HG03521 (cell line): Measurements from ENCODE around the gene SNX3.
A peak's percentile ranks its signal among the peaks of the same experiment; 100 is the strongest.
"Not testable (repeated sequence)": the region's sequence is repeated elsewhere in the genome, so short reads cannot be mapped to it uniquely, and the experiment has no call there.

ENCODE experiments used
- ATAC-seq: cut with Tn5 transposase; IDR thresholded peaks from one replicate; pipeline ENCODE4 v1.9.1; 2021; ENCODE audit warnings: mild to moderate bottlenecking, moderate library complexity; ENCODE audit not compliant: unreplicated experiment

Gene SNX3

DNA sequence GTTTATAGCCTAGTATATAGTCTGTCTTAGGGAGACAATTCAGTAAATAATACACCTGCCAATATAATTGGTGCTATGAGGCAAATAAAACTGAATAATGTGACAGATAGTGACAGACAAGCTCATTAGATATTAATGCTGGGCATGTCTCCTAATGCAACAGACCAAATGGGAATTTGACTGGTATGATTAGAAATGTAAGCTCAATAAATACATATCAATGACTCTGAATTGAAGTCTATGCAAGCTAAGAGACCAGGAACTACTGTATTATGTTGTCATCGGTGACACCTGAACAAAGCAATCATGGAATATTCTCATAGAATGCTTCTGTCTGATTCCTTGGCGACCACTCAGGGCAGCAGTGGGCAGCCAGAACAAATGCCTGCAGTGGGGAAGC, 2.5 kb upstream of the SNX3 start:
- ATAC-seq = no peak

DNA sequence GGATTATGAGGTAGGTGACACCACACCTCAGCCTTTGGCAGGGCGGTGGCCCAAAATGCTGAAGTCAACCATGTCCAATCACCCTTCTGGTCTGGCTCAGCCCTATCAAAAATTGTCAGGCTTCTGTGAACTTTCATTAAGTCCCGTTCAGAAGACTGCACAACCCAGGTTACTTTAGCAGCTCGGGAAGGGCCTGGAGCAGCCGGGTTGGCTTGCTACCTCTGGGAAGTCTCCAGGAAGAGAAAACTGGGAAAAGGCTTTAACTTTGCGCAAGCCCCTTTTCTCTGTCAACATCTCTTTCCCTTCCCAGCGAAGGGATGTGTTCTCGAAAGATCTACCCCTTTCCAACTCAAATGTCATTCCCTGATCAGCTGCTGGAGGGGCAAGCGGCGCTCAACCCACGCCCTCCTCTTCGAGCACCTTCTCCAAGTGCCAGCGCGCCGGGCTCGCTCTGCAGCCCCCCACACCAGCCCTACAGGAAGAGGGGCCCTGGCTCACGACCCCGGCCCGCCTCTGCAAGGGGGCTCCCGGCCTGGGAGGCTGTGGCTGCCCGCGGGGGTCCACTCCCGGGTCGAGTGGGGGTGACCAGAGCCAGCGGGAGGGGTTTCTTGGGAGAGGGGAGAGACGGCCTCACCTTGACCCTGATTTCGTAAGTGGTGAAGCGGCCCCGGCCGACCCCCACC, 573 bp downstream of the SNX3 start:
- peak; percentile 5 for ATAC-seq

- no peak for ATAC-seq
These were observed 6.1 kb downstream of the SNX3 start for GRCh38 chr6:108254433-108255410.

DNA sequence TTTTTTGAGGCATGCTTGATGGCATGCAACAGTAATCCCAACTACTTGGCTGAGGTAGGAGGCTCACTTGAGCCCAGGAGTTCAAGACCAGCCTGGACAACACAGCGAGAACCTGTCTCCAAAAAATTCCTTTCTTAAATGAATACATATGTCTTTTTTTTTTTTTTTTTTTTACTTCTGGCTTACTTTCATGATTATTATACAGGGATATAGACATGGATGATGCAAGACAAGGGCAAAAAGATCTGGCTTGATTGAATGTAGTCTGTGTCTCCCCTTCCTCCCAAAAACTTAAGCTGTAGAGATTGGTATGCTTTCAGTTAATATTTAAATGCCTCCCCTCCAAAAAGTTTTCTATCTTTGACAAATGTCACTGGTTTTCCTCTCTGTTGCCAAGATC, 7.6 kb downstream of the SNX3 start:
- ATAC-seq = no peak

- no peak for ATAC-seq
These were observed 8.8 kb downstream of the SNX3 start for GRCh38 chr6:108252055-108252454.

DNA sequence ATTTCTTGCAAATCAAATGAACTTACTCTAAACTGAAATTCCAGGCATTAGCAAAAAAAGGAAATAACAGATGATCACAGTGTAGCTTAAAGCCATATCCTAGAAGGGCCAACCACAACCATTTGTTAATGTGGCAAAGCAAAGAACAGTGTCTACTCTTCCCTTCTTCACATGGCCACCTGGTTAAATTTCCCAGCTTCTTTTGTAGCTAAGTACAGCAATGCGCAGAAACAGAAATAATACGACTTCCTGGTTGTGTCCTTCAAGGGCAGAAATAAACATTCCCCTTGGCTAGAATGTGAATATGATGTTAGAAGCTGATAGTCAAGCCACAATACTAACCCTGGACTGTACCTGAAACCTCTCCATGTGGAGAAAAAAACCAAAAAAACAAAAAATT, 9.6 kb downstream of the SNX3 start:
- ATAC-seq = no peak

DNA sequence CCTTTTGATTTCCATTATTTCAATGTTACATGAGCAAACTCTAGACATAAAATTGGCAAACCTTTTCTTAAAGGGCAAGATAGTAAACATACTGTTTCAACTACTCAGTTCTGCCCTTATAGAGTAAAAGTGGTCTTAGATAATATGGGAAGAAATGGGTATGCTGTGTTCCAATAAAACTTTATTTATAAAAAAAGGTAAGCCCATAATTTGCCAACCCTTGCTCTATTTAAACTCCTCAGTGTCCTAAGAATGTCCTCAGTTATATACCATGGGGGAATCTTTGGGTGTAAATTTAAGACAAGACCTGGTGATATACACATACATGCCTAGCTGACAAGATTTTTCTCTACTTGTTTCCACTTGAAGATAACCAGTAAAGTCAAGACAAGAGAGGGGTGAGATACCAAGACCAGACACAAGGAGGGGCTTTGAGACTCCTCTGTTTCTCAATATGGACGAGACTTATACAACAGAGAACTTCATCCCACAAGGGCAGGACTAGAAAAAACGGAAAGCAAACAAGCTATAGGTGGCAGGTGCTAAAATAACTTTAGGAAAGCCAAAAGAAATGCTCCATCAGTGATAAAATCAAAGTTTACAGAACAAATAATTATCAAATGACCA, 10.5 kb downstream of the SNX3 start:
- ATAC-seq = no peak

GRCh38 chr6:108247965-108248536, 12.8 kb downstream of the SNX3 start:
- ATAC-seq = no peak

DNA sequence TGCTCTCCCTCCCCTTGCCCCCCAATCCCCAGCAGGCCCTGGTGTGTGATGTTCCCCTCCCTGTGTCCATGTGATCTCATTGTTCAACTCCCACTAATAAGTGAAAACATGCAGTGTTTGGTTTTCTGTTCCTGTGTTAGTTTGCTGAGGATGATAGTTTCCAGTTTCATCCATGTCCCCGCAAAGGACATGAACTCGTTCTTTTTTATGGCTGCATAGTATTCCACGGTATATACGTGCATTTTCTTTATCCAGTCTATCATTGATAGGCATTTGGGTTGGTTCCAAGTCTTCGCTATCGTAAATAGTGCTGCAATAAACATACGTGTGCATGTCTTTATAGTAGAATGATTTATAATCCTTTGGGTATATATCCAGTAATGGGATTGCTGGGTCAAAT, 15.7 kb downstream of the SNX3 start:
- not testable (repeated sequence) for ATAC-seq

DNA sequence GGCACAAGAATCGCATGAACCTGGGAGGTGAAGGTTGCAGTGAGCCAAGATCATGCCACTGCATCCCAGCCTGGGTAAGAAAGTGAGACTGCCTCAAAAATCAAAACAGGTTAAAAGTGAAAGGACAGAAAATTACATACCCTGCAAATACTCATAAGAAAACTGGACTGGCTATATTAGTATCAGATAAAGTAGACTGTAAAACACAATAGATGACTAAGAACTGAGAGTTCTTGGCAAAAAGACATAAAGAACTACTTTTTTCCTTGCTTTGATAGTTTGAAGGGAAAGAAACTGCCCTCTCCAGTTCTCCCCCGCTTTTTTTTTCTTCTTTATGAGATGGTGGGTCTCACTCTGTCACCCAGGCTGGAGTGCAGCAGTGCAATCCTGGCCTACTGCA, 17.0 kb downstream of the SNX3 start:
- ATAC-seq = no peak

GRCh38 chr6:108242721-108243120, 18.1 kb downstream of the SNX3 start:
- no peak for ATAC-seq

GRCh38 chr6:108242259-108242658, 18.6 kb downstream of the SNX3 start:
- no peak for ATAC-seq

GRCh38 chr6:108238322-108238721, 22.5 kb downstream of the SNX3 start:
- no peak for ATAC-seq

GRCh38 chr6:108236791-108237190, 24.0 kb downstream of the SNX3 start:
- ATAC-seq = no peak

DNA sequence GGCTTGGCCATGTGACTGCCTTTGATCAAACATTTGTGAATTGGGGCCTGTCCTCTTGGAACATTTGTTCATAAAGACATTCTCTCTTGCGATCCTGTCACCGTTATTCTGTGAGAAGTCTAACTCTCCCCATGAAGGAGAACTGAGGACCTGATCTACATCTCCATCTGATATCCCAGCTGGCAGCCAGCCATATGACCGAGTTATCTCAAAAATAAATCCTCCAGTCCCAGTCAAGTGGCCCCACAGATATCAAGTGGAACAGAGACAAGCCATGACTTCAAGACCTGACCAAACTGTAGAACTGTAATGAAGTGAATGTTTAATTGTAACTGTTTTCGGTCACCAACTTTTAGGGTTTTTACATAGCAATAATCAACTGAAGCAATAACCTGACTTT, 25.7 kb downstream of the SNX3 start:
- ATAC-seq = no peak

- no peak for ATAC-seq
These were observed 32.4 kb downstream of the SNX3 start for GRCh38 chr6:108228416-108228815.

DNA sequence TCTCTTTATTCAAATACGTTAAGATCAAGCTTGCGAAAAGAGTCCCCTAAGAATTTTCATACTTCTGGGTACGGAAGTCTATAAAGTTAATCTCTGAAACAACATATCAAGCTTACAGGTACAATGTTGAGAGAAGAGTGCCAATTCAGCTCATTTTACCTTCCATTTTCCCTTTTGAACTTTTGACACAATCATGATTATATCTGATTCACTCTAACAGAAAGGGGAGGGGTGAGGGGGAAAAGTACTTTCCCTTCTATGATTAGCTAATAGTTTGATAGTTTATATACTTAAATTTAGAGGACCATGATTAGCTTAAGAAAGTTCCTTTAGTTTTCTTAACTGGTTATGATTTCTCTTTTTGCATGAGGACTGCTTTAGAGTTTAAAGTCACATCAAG, 33.5 kb downstream of the SNX3 start:
- no peak for ATAC-seq

- ATAC-seq = no peak
These were observed 38.3 kb downstream of the SNX3 start for GRCh38 chr6:108222504-108222903.

DNA sequence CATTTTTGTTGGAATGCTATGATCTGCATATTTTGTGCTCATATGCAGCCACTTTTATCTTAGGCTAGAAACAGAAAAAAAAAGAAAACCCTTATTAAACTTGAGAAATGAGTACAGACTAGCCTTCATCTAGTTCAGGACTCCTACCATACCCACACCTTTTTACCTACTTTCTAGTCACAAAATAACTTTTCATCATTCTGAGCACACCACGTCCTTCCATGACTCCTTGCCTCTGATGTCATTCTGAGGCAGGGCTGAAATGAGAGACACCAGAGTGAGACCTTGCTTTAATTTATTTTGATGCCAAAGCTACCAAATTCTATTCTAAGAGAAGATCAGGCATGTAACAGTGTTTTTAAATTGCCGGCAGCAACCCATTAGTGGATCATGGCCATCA, 38.8 kb downstream of the SNX3 start:
- ATAC-seq = no peak

DNA sequence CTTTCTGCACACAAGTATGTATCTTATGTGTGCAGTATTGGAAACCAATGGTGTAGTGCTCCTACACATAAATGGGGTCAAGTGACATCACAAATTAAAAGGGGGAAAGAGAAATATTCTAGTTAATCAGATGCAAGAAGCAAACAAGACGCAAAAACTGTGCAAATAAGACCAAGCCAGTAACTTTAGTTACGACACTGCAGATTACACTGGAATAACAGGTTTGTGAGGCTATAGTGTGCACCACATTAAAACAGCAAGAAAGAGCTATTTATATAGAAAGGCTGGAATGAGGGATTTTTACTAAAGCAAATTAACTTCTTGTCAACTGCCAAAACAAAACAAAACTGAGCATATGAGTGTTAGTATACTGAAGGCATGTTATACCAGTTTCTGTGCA, 49.2 kb downstream of the SNX3 start:
- ATAC-seq = no peak

GRCh38 chr6:108210556-108210955, 50.3 kb downstream of the SNX3 start:
- ATAC-seq = no peak
